HG03097 (cell line): ENCODE results near the gene CNPPD1.

Source experiments
- ATAC-seq: cut with Tn5 transposase; IDR thresholded peaks from one replicate; pipeline ENCODE4 v1.9.1; 2021; ENCODE audit not compliant: unreplicated experiment, low FRiP score

CNPPD1 gene

GRCh38 chr2:219176818-219177551 is at the start of gene CNPPD1:
CNPPD1 (minus strand) TSS chr2:219176925; CDS start chr2:219176828, 97 bp downstream.
- ATAC-seq, result peak; percentile 64

- ATAC-seq, result no peak
Measured at GRCh38 chr2:219225350-219225749, 48.6 kb upstream of the CNPPD1 start.

- no peak for ATAC-seq
Measured at GRCh38 chr2:219223831-219224610, 47.3 kb upstream of the CNPPD1 start.

GRCh38 chr2:219221957-219222518 is 45.3 kb upstream of the CNPPD1 start:
- no peak for ATAC-seq

GRCh38 chr2:219220652-219221402 is 44.1 kb upstream of the CNPPD1 start:
- ATAC-seq, result no peak

- no peak for ATAC-seq
Measured at GRCh38 chr2:219219784-219220532, 43.2 kb upstream of the CNPPD1 start.

GRCh38 chr2:219218732-219219701 is 42.3 kb upstream of the CNPPD1 start, which contains the start of gene ABCB6:
ABCB6 (minus strand) TSS chr2:219218958; CDS start chr2:219218673, 285 bp downstream.
- ATAC-seq, result peak; percentile 50

- peak; percentile 5 for ATAC-seq
Measured at GRCh38 chr2:219218217-219218731, 41.5 kb upstream of the CNPPD1 start.

- no peak for ATAC-seq
Measured at GRCh38 chr2:219216535-219216915, 39.8 kb upstream of the CNPPD1 start.

- no peak for ATAC-seq
Measured at GRCh38 chr2:219215871-219216534, 39.3 kb upstream of the CNPPD1 start.

- no peak for ATAC-seq
Measured at GRCh38 chr2:219214786-219215185, 38.1 kb upstream of the CNPPD1 start.

GRCh38 chr2:219214141-219214540 is 37.4 kb upstream of the CNPPD1 start:
- ATAC-seq, result no peak

GRCh38 chr2:219213486-219214071 is 36.9 kb upstream of the CNPPD1 start:
- ATAC-seq, result no peak

GRCh38 chr2:219213026-219213415 is 36.3 kb upstream of the CNPPD1 start:
- ATAC-seq, result no peak

- no peak for ATAC-seq
Measured at GRCh38 chr2:219210886-219211362, 34.2 kb upstream of the CNPPD1 start.

- ATAC-seq, result no peak
Measured at GRCh38 chr2:219210196-219210885, 33.6 kb upstream of the CNPPD1 start.
